GM23338 (cell line): ENCODE data around the gene ABCF2. TPM values are rescaled to one million over a fixed set of nuclear protein-coding genes. Genes with fewer than 3 reads are reported as not detected.

ENCODE experiments used
- ATAC-seq: fragments of 200-7000 bp; cut with Tn5 transposase; 3 replicates; pipeline ENCODE4 v1.9.1; 2020
- DNase-seq: peaks from one replicate; pipeline ENCODE4 v3.0.0-alpha.2; 2015; ENCODE audit warnings: low spot score
- H2AFZ ChIP-seq: fragments of 200-600 bp; sonication (generic); 2 replicates; pipeline ENCODE4 v1.8.0; 2016; ENCODE audit warnings: antibody characterized with exemption, mild to moderate bottlenecking, moderate library complexity
- H3F3A ChIP-seq: fragments of 200-600 bp; sonication (generic); replicated peaks from 2 replicates; pipeline ENCODE4 v1.8.0; 2017; ENCODE audit warnings: antibody characterized with exemption, mixed run types, low read depth
- H3K27ac ChIP-seq: fragments of 200-600 bp; sonication (generic); 2 replicates; pipeline ENCODE4 v1.6.1; 2016; ENCODE audit warnings: low read depth
- H3K27me3 ChIP-seq: fragments of 200-600 bp; sonication (generic); 2 replicates; pipeline ENCODE4 v1.8.0; 2016; ENCODE audit warnings: mild to moderate bottlenecking, mixed run types, moderate library complexity; ENCODE audit not compliant: insufficient read depth
- H3K36me3 ChIP-seq: fragments of 200-600 bp; sonication (generic); 2 replicates; pipeline ENCODE4 v1.8.0; 2016; ENCODE audit warnings: mild to moderate bottlenecking; ENCODE audit not compliant: insufficient read depth
- H3K4me1 ChIP-seq: fragments of 200-600 bp; sonication (generic); 2 replicates; pipeline ENCODE4 v1.8.0; 2016; ENCODE audit warnings: mild to moderate bottlenecking, moderate library complexity; ENCODE audit not compliant: insufficient read depth
- H3K4me2 ChIP-seq: fragments of 200-600 bp; sonication (generic); 2 replicates; pipeline ENCODE4 v1.7.1; 2017; ENCODE audit warnings: mixed run types
- H3K4me3 ChIP-seq: fragments of 200-600 bp; sonication (generic); 2 replicates; pipeline ENCODE4 v1.6.1; 2016; ENCODE audit warnings: mixed run types
- H3K79me2 ChIP-seq: fragments of 200-600 bp; sonication (generic); replicated peaks from 2 replicates; pipeline ENCODE4 v1.8.0; 2017; ENCODE audit warnings: mild to moderate bottlenecking; ENCODE audit not compliant: insufficient read depth
- H3K9me2 ChIP-seq: fragments of 200-600 bp; sonication (generic); 2 replicates; pipeline ENCODE4 v1.8.0; 2017; ENCODE audit not compliant: insufficient read depth
- H4K20me1 ChIP-seq: fragments of 200-600 bp; sonication (generic); replicated peaks from 2 replicates; pipeline ENCODE4 v1.8.0; 2017; ENCODE audit warnings: mild to moderate bottlenecking; ENCODE audit not compliant: insufficient read depth
- H3K27ac Mint-ChIP-seq: 2 replicates; pipeline ENCODE4 v1.8.0; 2020; ENCODE audit warnings: inconsistent platforms, mild to moderate bottlenecking, moderate library complexity, mixed read lengths
- H3K27me3 Mint-ChIP-seq: 3 replicates; pipeline ENCODE4 v1.8.0; 2022; ENCODE audit warnings: low read depth, mild to moderate bottlenecking, moderate library complexity, mixed read lengths, inconsistent platforms; ENCODE audit not compliant: insufficient read depth, poor library complexity
- H3K36me3 Mint-ChIP-seq: 3 replicates; pipeline ENCODE4 v1.8.0; 2021; ENCODE audit warnings: low read depth, mild to moderate bottlenecking, inconsistent platforms, moderate library complexity, mixed read lengths
- H3K4me1 Mint-ChIP-seq: 3 replicates; pipeline ENCODE4 v1.8.0; 2020; ENCODE audit warnings: mild to moderate bottlenecking, inconsistent platforms, mixed read lengths
- H3K4me3 Mint-ChIP-seq: 3 replicates; pipeline ENCODE4 v1.8.0; 2021; ENCODE audit warnings: moderate library complexity, mild to moderate bottlenecking, inconsistent platforms, mixed read lengths
- H3K9me3 Mint-ChIP-seq: 3 replicates; pipeline ENCODE4 v1.8.0; 2020; ENCODE audit warnings: moderate library complexity, mild to moderate bottlenecking, inconsistent platforms, mixed read lengths
- CREB1 ChIP-seq: fragments of 250-450 bp; sonication (Bioruptor Pico); IDR thresholded peaks from 2 replicates; pipeline ENCODE4 v1.5.0; 2020; ENCODE audit warnings: low read depth, mild to moderate bottlenecking, moderate library complexity
- CTCF ChIP-seq, 2 experiments: fragments of 200-600 bp in 1 of 2; sonication (generic) in 1 of 2; conservative IDR thresholded peaks; 2 replicates each; pipeline versions ENCODE4 v1.5.1 to v1.6.1; 2016 to 2017; ENCODE audit warnings: antibody characterized with exemption in 2 of 2, low read depth in 2 of 2, mild to moderate bottlenecking in 2 of 2, moderate library complexity in 1 of 2
- ETS1 ChIP-seq: IDR thresholded peaks from 2 replicates; pipeline ENCODE4 v1.6.1; 2016; ENCODE audit warnings: antibody characterized with exemption
- EZH2 ChIP-seq: fragments of 200-600 bp; sonication (generic); IDR thresholded peaks from one replicate; pipeline ENCODE4 v1.8.0; 2017; ENCODE audit warnings: antibody characterized with exemption, mild to moderate bottlenecking, low read depth; ENCODE audit not compliant: unreplicated experiment
- EZH2phosphoT487 ChIP-seq: fragments of 200-600 bp; sonication (generic); IDR thresholded peaks from one replicate; pipeline ENCODE4 v1.8.1; 2018; ENCODE audit warnings: antibody characterized with exemption; ENCODE audit not compliant: unreplicated experiment
- JUNB ChIP-seq: IDR thresholded peaks from one replicate; pipeline ENCODE4 v1.6.1; 2016; ENCODE audit warnings: antibody characterized with exemption; ENCODE audit not compliant: unreplicated experiment
- POLR2AphosphoS5 ChIP-seq: IDR thresholded peaks from 2 replicates; pipeline ENCODE4 v1.6.1; 2016; ENCODE audit warnings: antibody characterized with exemption, low read depth
- REST ChIP-seq: IDR thresholded peaks from one replicate; pipeline ENCODE4 v1.6.1; 2018; ENCODE audit warnings: antibody characterized with exemption; ENCODE audit not compliant: unreplicated experiment
- STAT1 ChIP-seq: IDR thresholded peaks from one replicate; pipeline ENCODE4 v1.6.1; 2016; ENCODE audit warnings: antibody characterized with exemption; ENCODE audit not compliant: unreplicated experiment
- ZNF114 ChIP-seq: fragments of 250-450 bp; sonication (Bioruptor Pico); IDR thresholded peaks from 2 replicates; pipeline ENCODE4 v1.5.0; 2020; ENCODE audit warnings: mild to moderate bottlenecking, moderate library complexity
- polyA plus RNA-seq: library from polyadenylated mRNA; unstranded; fragments of >200 nt; fragmentation: Nextera tagmentation; extraction: Ambion mirVana; gene quantifications from 2 replicates; pipeline ENCODE4 v1.2.1, GENCODE V29; 2016
- total RNA-seq: library from RNA; depleted of rRNA; stranded (reverse); fragments of >200 nt; shearing (Covaris generic); gene quantifications from 2 replicates; pipeline ENCODE4 v1.2.3, GENCODE V29; 2014

Gene ABCF2
- total and polyA plus RNA-seq, 2 experiments from 2014 or later: 18.7 to 58.7 TPM

GRCh38 chr7:151232091-151232916 is 5.3 kb upstream of the ABCF2 start, which contains the start of gene CHPF2:
TSS of gene CHPF2 (plus strand) at chr7:151232483. CDS start at chr7:151234012, 1,529 bp downstream.
- H4K20me1 ChIP-seq: peaks cover 10% of the 10 kb centered on the region; the same call in 1 of the 2 replicates
- peak within 1 kb of the TSS; percentile 74; the same call in 1 of the 2 replicates for H3K27ac ChIP-seq
- DNase-seq (peak; percentile 90), ATAC-seq (peak; percentile 91)
- H3K36me3 Mint-ChIP-seq: peaks cover 15% of the 10 kb centered on the region; the same call in 2 of the 3 replicates
- peaks cover 19% of the 10 kb centered on the region for H3K4me1 Mint-ChIP-seq
- H3K4me1 ChIP-seq: peaks cover 14% of the 10 kb centered on the region
- no peaks in the 10 kb centered on the region for H3K9me3 Mint-ChIP-seq
- TF ChIP-seq EZH2: no peak
- TF ChIP-seq REST: no peak
- peak; percentile 86 for TF ChIP-seq ETS1
- TF ChIP-seq STAT1: no peak
- peak; percentile 91 for TF ChIP-seq POLR2AphosphoS5
- H3K4me3 ChIP-seq: peak within 1 kb of the TSS; percentile 96
- peaks cover 19% of the 10 kb centered on the region for H3K79me2 ChIP-seq
- peaks cover 9% of the 10 kb centered on the region for H3K27me3 Mint-ChIP-seq
- H3K4me2 ChIP-seq: peak within 1 kb of the TSS; percentile 95
- peak within 1 kb of the TSS; percentile 96 for H3K27ac Mint-ChIP-seq
- peak within 1 kb of the TSS; percentile 98 for H3K4me3 Mint-ChIP-seq
- no peaks in the 10 kb centered on the region for H3K27me3 ChIP-seq
- H3F3A ChIP-seq: peaks cover 9% of the 10 kb centered on the region
- peak within 1 kb of the TSS; percentile 94 for H2AFZ ChIP-seq
- H3K9me2 ChIP-seq: no peaks in the 10 kb centered on the region
- H3K36me3 ChIP-seq: no peaks in the 10 kb centered on the region

- ATAC-seq (no peak), DNase-seq (no peak)
- Mint-ChIP-seq H3K36me3 (peaks cover 14% of the 10 kb centered on the region), H3K9me3 (no peaks in the 10 kb centered on the region), H3K27me3 (peaks cover 15% of the 10 kb centered on the region), H3K27ac (no peak overlapping the region), H3K4me1 (peaks cover 26% of the 10 kb centered on the region), H3K4me3 (peak overlapping the region; percentile 37; the same call in 2 of the 3 replicates)
- Histone ChIP-seq H3K27me3 (no peaks in the 10 kb centered on the region), H3K4me2 (no peak overlapping the region), H3K79me2 (peaks cover 26% of the 10 kb centered on the region), H3K36me3 (no peaks in the 10 kb centered on the region), H3F3A (peaks cover 9% of the 10 kb centered on the region), H3K4me3 (no peak overlapping the region), H3K27ac (no peak overlapping the region), H3K9me2 (no peaks in the 10 kb centered on the region), H4K20me1 (peaks cover 10% of the 10 kb centered on the region; the same call in 1 of the 2 replicates), H3K4me1 (peaks cover 17% of the 10 kb centered on the region), H2AFZ (no peak overlapping the region)
- no peak for TF ChIP-seq ETS1
- no peak for TF ChIP-seq REST
- TF ChIP-seq POLR2AphosphoS5: no peak
- no peak for TF ChIP-seq EZH2
- TF ChIP-seq ZNF114 (CRISPR knock-in tag): no peak
- TF ChIP-seq EZH2phosphoT487: no peak
- TF ChIP-seq JUNB: no peak
- TF ChIP-seq STAT1: no peak
- no peak for TF ChIP-seq CTCF (conservative IDR thresholded peaks at IDR 0.05; ENCODE audit: low read depth in 2 of 2)
- no peak for TF ChIP-seq CREB1 (CRISPR knock-in tag)
Measured at GRCh38 chr7:151231080-151231479, 4.1 kb upstream of the ABCF2 start.
